ENCODE results near the gene CFAP100.

CFAP100 gene

DNA sequence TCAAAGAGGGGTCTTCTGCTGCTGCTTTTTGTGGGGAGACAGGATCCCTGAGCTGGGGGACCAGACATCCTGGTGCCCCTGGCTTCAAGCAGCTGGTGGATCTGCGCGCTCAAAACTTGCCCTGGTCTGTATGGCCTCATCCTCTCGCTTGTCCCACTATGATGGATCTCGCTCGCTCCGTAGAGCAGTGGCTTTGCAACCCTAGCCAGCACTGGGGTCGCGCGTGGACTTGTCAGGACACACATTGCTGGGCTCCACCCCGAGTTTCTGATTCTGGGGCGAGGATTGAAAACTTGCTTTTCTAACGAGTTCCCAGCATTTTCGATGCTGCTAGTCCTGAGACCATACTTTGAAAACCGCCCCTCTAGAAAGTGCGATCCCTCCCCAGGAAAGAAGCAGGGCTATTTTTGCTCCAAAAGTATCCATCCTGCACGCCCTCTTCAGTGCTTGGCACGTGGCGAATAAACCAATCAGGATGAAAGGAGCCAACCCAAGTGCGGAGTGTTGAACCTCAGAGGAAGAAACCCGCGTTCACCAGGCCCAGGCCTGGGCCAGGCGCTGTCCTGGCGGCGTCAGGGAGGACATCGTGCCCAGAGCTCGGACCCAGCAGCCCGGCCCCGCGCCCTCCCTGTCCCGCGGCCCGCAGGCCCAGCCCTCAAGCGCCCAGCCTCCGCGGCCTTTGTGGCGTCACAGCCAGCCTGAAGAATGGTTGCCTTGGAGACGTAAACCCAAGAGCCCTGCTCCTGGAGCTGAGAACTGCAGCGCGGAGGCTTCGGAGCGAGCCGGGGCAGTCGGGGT lies at the start of gene CFAP100:
TSS of gene CFAP100 (plus strand) at position 731 of the 798 bp plus-strand sequence. CDS start 1,092 bp downstream, outside the sequence.
- peak; percentile 27 for DNase-seq

DNA sequence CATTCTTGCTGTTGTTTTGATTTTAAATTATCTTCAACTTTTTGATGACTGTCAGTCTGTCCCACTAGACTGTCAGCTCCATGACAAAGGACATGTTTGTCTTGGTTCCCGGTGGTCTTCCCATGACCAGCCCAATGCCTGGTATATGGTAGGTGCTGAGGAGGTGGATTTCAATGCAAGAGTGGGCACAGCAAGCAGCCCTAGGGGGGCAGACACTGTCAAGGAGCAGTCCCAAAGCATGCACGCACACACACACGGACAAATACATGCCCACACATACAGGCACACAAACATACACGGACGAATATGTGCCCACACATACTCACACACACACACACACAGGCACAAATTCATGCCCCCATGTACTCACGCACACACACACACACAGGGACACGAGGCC lies 49.5 kb upstream of the CFAP100 start:
- no peak for DNase-seq

DNA sequence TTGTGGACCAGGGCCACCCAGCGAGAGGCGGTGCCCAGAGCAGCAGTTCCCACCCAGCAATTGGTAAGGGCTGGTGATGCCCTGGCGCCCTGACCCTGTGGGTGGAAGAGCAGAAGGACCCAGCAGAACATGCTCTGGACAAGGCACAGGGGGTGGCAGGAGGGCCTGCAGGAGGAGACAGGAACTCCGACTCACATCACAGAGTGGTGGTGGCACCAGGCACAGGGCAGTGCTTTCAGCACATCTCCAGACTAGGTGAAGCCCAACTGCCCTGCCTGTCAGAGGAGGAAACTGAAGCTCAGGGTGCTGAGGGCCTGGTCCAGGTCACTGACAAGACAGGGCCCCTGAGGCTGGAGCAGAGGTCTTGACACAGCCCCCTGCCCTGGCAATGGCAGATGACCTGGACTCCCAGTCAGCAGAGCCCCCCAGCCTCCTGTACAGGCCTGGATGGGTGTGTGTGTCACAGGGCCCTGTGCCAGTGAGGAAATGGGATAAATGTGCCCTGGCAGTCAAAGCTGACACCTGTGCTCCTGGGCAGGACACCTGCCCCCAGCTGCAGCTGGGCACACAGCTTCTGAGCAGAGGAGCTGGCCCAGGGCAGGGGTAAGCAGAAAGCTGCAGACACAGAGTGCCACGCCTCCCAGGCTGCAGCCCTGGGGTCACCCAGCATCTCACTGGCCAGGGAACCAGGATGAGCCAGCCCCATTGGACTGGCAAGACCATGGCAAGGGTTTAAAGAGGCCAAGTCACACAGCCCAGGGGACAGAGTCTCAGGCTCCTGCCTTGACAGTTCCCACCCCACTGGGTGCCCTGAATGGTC lies 48.9 kb upstream of the CFAP100 start:
- no peak for DNase-seq

DNA sequence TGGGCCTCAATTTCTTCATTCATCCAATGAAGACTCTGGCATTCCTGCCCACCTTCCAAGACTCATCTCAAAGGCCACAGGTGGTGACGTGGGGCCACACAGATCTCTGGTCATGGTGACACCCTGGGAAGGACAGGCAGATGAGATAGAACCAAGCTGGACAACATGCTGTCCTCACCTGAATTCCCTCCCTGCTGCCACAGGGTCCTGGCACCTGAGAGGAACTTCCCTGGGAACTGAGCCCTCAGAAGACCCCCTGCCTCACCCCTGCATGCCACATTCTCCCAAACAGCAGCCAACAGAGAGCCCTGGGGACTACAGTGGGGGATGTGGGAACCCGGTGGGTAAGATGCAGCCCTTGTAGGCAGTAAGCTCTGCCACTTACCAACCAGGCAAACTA lies 48.2 kb upstream of the CFAP100 start:
- no peak for DNase-seq

DNA sequence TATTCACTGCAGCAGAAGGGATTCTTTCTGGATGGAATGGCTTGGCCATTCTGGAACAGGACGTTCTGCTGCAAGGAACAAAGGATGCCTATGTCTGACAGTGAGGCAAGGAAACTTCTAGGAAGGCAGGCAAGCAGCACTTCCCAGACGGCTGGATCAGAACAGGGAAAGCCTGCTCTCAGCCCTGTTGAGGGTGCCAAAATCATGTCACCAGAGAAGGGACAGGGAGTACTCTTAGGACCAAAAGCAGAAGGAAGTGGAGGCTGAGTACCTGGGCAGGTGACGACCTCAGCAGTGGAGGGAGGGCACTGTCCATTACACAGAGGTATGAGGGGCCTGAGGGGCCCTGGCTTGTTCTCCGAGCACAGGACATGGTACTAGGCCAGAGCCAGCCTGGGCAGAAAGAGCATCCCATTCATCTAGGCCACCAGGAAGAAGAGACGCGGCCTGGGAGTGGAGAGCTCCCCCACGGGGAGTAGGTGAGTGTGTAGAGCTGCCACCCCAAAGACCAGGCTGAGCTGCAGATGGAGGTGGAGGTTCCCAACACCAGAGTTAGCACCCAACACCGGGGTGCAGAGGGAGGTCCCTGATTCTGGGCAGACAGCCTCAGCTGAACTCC lies 47.1 kb upstream of the CFAP100 start:
- DNase-seq: no peak

DNA sequence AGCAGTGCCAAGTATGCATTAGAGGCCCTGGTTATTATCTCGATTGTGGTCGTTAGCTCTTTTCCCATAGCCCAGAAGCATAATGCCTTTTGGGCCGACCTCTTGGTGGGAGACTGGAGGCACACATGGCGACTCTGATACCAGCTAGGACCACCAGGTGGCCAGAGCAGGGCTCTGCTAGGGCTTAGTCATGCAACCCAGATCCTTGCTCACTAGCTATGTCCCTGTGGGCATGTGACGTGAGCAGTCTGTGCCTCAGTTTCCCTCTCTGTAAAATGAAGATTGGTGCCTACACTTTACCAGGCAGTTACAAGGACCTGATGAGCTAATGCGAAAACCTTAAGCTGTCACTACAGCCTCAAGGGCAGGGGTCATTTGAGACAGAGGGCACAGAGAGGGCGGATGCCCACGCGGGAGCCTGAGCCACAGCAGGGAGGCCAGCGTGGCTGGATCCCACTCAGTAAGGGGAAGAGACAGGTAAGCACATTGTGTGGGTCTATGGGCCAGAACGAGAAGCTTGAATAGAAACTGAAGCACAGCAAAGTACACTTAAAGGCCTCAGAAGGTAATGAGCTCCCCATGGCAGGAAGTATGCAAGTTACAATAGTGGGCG lies 46.3 kb upstream of the CFAP100 start:
- no peak for DNase-seq

DNA sequence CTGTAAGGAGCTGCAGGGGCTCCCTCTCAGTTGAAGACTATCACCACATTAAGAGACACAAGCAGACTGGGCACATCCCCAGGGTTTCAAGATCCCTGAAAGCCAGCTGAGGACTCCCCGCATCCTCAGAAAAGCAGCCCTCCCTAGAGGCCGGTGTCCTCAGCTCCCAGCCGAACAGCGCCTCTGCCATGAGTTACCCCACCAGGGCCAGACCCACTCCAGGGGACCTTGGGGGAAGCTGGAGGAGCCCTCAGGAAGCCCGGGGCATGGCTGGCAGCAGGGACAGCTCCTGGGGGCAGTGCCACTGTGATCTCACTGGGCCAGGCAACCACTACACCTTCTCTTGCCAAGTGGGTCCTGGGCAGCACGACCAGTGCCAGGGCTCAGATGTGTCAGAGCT lies 45.6 kb upstream of the CFAP100 start:
- no peak for DNase-seq

DNA sequence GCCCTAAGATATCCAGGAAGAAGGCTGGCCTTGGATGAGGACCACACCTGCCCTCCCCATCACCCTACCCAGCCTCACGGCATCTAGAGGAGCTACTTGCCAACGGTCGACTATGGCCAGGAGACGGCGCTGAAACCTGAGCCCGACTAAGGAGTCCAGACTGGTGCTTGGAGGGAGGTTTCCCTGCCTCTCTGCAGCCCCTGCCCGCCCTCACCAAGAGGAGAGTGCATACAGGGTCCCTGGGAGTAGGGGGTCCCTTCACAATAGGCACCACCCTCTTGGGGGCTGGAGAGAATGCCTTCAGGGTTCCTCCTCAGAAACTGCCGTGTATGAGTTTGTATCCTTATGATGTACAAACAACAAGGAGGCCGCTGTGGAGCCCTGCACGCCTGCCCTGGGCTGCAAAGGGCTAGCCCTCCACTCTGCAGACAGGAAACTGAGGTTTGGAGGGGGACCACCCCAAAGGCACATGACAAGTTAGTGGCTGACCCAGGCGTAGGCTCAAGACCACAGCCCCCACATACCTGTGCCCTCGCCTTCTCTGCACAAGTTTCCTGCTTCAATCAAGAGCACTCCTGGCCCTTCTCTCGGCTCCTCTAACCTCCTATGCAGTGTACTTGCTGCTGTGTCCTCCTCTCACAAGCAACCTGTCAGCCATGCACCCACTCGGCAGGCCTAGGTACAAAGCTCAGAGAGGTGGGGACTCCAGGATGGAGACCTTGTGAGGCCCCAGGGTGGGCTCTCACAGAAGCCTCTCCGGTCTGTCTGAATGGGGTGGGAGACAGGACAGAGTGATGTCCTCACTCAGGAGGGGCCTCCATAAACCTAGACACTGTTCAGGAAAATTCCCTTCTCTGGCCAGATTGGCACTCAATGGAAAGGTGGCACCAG lies 44.9 kb upstream of the CFAP100 start:
- no peak for DNase-seq

DNA sequence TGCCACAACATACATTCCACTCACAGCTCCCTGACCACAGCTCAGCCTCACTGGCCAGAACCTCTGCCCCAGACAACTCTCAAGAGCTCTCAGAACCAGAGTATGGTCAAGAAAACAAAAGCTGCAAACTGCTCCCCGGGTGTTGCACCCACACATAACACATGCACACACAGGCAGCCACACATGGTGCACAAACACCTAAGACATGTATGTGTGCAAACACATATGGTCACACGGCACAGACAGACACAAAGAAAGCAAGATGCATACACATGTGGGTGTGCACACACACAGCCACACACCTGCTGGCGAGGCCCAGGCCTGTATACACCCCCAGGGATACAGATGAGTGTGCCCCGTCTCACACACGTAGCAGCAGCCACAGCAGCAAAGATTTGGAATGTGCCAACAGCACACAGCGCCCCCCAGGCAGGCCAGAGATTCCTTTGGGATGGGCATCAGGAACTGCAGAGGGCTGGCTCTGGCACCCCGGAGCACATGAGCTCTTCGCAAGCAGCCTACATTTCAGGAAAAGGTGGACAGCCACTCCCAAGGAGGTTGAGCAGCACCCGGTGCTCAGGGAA lies 44.1 kb upstream of the CFAP100 start:
- no peak for DNase-seq

DNA sequence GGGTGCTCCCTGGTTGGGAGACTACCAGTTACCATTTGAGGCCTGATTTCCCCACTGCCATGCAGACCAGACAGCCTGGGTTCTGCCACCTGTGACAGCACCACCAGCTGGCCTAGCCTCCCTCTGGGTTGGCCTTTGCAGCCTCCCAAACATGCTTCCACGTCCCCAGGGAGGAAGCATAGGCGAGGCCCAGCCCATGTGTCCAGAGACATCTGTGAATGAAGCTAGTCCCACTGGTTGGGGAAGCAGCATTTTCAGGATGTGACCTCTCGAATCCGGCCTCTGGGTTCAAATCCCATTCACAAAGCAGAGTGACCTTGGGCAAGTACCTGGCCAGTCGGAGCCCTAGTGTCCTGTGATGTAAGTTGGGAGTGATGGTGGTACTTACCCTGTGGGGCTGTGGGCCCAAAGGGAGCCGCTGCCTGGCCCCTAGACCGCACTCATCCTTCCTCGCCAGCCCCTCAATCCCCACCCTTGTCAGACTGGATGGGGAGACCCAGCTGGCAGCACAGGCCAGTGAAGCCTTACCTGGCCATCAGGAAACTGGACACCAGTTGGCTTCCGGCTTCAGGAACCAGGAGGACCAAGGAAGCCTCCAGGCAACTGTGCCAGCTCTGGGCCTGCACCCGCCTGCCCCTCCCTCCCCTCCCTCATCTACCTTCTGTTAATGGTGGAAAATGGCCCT lies 43.5 kb upstream of the CFAP100 start:
- no peak for DNase-seq

DNA sequence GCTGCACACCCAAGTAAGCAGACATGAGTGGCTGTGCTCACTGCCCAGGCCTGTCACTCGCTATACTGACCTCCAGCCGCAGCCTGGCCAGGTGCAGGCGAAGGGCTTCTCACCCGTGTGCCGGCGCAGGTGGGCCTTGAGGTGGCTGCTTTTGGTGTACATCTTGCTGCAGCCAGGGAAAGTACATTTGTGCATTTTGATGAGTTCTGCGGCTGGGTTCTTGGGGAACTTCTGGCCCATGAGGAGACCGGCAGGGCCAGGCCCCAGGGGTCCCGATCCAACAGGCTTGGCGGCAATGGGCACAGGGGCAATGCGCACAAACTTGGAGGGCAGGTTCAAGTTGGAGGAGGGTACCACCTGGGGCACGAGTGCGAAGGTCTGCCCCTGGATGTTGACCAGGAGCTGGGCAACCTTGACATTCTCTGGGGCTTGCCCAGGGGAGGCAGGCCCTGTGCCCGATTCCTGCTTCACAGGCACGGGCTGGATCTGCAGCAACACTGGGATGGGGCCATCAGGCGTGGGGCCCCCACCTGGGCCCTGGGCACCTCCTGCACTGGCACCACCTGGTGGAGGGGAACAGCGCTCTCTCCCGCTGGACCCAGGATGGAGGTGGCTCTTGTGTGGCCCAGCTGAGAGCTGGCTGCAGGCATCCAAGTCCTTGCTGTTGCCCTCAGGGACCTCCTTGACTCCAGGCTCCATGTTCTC lies 42.8 kb upstream of the CFAP100 start:
- no peak for DNase-seq

DNA sequence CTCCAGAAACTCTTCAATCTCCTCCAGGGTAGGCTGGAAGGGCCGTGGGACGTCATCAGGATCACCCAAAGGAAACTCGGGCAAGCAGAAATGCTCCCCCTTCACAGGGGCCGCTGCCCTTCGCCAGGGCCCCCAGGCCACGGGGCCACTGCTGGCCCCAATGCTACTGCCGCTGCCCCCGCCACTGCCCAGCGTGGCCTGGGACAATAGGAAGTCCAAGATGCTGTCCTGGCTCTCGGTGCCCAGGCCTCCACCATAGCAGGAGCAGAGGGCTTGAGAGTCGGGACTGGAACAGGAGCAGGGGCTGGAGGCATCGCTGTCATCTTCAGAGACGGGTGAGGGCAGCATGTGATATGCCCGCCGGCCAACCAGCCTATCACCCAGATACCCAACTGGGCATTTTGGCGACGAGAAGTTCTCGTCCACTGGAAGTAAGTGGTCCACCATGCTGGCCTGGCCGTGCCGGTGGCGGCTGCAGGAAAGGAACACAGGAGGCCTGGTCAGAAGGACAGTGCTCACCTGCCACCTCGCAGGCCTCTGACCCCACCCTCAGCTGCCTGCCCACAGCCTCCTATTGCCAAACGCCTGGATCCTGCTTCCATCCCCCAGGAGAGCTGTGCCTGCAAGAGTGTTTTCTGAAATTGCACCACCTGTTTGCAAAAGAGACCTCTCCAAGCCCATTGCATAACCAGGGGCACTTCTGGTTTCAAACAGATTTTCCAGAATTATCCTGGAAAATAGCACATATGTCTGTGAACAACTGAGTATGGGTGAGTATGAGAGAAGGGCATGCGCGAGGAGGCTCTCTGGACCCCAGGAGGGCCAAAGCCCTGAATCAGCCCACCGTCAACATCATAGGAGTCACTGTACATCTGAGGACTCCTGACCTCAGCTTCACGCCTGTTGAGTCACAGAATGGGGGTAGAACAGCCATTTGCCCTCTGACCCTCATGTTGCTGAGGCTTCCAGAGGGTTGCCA lies 41.9 kb upstream of the CFAP100 start:
- no peak for DNase-seq

DNA sequence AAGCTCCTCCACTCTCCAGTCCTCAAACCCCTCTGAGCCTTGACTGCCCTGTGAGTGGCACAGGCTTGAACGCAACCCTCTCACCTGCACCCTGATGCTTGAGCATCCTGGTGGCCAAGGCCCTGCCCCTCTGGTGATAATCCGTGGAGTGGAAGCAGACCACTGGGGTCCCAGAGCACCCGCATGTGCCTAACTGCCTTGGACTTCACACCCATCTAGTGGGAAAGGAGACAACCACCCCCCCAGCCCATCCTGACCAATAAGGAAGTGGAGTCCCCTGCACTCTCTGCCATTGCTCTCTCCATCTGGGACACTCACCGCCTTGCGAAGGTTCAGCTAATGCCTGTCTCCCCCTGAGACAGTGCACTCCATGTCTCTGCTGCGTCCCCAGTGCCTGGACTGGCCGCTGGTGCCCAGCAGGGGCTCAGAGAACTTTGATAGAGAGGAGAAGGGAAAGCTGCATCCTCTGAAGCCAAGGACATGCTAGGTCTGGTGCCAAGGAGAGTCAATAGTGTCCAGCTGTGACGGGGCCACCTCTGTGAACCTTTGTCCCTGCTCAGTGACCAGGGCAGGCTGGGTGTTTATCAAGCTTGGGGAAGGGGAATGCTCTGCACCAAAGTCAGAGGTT lies 40.9 kb upstream of the CFAP100 start:
- no peak for DNase-seq

DNA sequence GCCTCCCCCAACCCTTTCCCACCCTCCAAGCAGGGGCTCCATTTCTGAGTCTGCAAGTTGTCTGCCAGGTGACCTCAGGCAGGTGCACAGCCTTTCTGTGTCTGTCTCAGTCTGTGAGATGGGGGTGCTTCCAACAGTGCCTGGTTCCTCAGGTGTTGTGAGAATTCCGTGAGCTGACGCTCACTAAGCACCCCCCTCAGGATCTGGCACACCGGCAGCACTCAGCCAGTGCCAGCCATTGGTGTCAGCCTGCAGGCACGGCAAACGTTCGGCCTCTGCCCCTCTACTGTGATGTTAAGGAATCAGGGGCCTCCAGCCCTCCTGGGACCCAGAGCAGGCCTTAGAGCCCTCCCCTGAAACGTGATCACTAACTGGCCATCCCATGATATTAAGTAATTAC lies 39.9 kb upstream of the CFAP100 start:
- DNase-seq: no peak

DNA sequence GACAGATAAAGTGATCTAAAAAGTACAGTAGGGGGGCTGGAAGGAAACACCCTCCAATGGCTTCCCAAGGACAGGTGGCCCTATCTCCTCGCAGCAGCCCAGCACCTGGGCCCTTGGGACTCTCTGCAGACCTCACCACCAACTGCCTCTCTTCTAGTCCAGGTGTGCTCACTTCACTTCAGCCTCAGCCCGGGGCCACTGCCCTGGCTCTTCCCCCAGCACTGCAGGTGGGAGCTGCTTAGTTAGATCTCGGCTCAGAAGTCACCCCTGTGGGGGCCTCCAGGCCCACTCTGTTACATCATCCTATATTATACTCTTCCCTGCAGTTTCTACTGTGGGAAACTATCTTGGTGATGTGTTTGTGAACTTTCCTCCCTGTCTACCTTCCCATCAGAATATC lies 39.5 kb upstream of the CFAP100 start:
- DNase-seq: no peak

DNA sequence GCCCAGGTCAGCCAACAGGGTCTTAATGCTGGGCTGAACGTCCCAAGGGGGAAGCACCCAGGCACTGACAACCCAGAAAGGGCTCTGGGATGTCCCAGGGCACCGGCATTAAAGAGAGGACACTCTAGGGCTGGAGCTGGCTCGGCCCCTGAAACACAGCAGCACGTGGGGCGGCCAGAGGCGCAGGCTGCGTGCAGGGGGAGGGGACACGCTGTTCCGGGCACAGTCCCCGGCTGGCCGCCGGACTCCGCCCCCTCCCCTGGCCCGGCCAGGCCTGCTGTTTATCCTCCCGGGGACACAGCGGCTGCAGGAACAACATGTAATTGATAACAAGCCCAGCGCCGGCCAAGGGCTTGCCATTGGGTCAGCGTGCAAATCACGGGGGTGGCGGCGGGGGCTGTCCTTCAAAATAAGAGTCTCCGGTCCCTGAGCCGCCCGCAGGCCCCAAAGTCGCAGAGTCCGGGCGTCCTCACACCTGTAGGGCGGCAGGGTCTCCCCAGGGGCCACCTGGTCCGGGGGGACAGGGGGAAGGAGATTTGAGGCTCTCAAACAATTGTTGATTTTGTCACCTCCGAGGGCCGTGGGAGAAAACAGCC lies 38.8 kb upstream of the CFAP100 start:
- DNase-seq: peak; percentile 44

DNA sequence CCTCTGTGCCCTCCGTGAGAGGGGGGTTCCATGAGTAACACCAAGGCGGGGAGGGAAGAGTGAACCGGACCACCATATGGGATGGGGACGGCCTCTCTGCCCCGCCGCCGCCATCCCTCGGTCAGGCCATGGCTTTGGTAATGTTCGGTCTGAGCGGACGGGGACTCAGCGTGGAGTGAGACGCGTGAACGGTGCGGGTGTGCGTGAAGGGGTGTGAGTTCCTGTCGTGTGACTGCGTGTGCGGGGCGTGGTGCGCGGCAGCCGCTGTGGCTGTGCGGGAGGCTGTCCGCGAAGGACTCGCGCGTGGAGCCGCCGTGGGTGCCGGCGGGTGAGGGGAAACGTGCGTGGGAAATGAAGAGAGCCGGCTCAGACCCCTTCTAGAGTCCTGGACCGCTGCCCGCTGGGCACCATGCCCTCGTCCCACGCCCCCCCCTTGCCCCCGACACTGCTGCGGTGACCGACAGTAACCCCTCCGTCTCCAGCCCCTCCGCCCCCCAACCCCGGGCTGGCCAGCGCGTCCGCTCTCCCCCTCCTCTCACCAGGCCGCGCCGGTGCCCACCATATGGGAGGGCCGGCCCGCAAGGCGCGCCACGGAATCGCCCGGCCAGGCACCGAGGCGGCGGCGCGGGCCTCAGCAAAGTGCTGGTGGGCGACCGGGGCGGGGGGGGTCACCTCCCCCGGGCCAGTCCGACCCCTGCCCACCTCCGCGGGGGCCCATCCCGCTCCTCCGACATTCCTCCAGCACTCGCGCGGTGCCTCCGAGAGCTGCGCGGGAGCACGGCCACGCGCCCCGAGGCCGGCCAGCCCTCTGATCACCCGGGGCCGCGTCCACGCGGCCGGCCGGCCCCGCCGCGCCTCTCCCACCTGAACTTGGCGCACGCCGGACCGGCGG lies 38.1 kb upstream of the CFAP100 start:
- DNase-seq: no peak
